AG08396 (cell line): ENCODE results near the gene S100A13.
"Not testable (repeated sequence)": the region's sequence is repeated elsewhere in the genome, so short reads cannot be mapped to it uniquely, and the experiment has no call there.

Experiments used
- DNase-seq: peaks from one replicate; pipeline ENCODE4 v3.0.0; 2012; ENCODE audit warnings: low spot score, mixed read lengths

S100A13 gene

DNA sequence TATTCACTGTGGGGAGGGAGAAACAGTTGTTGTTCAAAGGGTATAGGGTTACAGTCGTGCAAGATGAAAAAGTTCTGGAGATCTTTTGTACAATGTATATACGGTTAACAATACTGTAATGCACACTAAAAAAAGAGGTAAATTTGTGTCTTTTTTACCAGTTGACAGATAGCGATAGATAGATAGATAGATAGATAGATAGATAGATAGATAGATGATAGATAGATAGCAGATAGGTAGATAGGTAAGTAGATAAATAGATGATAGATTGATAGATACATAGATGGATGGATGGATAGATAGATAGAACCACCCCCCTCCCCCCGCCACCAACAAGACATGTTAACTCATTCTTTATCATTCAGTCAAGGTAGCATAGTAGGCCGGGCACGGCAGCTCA lies 24.6 kb downstream of the S100A13 start:
- DNase-seq = no peak

DNA sequence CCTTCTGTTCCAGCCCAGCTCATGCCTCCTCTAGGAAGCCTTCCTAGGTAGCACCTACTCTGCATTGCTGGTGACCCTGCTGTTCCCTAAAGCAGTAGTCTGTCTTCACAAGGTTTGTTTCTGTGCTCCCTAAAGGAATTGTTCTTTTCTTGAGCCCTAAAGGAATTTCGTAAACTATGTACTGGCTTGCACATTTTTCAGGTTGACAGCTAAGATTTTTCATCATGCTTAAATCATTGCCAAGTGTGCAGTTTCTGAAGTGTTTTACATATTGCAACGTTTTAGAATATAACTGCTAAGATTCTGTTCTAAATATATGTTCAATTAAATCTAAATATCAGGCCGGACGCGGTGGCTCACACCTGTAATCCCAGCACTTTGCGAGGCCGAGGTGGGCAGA lies 27.5 kb downstream of the S100A13 start:
- no peak for DNase-seq

DNA sequence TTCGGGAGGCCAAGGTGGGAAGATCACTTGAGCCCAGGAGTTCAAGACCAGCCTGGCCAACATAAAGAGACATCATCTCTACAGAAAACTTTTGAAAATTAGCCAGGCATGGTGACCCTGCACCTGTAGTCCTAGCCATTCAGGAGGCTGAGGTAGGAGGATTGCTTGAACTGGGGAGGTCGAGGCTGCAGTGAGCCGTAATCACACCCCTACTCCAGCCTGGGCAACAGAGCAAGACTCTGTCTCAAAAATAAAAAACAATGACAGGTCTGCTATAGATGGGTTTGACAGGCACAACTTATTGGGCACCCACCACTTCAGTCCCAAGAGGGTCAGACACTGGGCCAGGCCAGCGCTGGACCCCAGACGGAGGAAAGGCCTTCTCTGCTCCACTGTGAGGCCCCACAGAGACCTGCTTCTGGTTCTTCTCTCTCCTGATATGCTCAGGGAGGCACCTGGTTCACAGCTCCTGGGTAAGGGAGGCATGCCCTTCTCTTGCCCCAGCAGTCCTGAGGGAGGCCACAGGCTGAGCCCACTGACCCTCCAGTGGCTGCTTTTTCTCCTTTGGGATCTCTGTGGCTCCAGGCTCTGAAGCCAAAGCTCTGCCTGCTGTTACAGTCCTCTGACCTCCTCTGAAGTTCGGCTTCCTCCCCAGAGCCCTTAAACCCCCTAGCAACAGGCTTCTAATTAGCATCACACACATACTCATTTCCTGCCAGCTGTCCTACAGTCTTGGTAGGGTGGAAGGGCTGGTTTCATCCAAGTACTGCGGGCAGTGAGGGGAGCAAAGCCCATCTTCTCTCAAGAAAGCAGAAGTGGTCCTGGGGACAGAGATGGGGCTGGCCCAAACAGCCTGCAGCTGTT lies 28.8 kb downstream of the S100A13 start:
- no peak for DNase-seq

DNA sequence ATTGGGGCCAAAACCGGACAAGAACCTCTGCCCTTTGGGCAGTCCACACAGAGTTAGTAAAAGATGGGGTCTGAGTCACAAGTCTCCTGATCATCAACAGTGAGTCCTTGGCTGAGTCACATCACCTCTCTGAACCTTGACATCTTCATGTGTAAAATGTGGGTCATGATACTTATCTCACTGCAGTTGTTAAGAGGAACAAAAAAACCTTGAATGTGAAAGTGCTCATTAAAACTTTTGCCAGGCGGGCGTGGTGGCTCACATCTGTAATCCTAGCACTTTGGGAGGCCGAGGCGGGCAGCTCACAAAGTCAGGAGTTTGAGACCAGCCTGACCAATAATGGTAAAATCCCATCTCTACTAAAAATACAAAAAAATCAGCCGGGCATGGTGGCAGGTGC lies 30.1 kb downstream of the S100A13 start:
- peak; percentile 65 for DNase-seq

DNA sequence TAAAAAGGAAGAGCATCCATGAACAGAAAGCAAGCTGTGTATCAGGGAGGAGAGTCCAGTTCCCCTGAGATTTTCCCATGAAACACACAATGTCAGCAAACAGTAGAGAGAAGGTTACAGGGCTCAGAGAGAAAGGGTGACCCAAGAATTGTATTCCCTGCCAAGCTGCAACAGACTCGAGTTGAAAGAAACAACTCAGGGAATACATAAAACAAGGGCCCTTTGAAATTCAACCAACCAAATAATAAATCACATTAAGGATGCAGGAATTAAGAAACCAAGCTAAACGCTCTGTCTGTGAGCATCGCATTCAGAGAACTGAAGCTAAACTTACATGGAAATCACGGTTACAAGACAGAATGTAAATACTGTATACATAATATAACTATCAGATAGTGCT lies 34.6 kb downstream of the S100A13 start:
- DNase-seq = no peak

DNA sequence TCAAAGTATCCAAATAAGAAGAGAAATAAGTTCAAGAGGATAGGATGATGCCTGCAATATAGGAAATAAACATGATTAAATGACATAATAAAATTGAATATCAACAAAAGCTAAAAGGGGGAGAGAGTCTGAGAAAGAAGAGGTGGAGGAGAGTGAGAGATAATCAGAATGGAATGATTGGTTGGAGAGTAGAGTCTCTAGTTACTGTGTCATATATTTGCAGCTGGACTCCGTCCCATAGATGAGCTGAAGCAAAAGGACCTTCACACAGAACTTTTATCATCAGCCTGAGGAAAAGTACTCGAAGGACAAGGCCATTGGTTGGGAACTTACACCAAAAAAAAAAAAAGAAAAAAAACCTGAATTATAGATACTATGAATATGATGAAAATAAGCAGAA lies 38.8 kb downstream of the S100A13 start:
- DNase-seq = no peak

DNA sequence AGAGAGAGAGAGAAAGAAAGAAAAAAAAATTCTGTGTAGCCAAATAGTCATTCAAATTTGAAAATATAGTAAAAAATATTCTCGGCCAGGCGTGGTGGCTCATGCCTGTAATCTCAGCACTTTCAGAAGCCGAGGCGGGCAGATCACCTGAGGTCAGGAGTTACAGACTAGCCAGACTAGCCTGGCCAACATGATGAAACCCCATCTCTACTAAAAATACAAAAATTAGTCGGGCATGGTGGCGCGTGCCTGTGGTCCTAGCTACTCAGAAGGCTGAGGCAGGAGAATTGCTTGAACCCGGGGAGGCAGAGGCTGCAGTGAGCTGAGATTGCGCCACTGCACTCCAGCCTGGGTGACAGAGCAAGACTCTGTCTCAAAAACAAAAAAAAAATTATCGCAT lies 39.3 kb downstream of the S100A13 start:
- not testable (repeated sequence) for DNase-seq

DNA sequence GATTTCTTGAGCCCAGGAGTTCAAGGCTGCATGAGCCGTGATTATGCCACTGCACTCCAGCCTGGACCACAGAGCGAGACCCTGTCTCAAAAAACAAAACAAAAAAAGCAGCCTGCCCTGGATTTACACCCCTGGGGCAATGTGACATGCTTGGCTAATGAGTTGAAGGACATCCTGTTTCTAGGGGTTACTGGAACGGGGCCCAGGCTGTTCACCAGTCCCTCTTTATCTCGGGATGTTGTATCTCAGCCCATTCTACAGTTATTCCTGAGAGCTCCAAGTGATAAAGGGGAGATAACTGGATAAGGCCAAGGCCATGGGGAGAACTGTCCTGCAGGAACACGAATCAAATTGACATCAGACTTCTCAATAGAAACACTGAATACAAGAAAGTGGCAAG lies 40.0 kb downstream of the S100A13 start:
- no peak for DNase-seq

DNA sequence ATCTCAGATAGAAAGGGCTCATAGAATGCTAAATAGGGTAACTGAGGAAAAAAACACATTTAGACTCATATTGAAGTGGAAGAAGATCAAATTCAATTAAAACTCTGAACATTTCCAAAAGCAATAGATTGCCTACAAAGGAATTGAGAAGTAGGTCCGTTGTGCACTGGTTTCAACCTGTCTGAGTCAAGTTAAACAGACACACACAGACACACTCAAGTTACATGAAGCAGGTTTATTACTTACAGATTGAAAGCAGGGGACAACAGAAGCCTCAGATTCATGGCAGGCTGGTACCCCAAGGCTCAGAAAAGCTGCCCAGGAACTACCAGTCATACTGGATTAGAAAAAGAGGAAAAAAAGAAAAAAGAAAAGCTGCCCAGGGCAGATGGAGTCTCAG lies 41.0 kb downstream of the S100A13 start:
- DNase-seq = no peak

DNA sequence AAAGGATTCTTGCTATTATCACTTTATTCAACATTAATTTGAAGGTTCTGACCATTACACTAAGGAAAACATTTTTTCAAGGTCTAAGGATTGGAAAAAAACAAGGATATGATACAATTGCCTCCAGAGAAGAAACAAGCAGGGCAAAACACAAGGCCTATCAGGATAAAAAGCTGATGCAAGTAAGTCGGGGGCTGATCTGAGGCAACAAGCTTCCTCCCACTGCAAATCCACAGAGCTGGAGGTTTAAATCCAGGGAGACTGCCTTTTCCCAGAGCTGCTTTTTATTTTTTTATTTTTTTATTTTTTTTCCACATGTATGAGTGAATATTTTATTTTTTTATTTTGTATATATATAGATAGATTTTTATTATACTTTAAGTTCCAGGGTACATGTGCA lies 42.3 kb downstream of the S100A13 start:
- no peak for DNase-seq

DNA sequence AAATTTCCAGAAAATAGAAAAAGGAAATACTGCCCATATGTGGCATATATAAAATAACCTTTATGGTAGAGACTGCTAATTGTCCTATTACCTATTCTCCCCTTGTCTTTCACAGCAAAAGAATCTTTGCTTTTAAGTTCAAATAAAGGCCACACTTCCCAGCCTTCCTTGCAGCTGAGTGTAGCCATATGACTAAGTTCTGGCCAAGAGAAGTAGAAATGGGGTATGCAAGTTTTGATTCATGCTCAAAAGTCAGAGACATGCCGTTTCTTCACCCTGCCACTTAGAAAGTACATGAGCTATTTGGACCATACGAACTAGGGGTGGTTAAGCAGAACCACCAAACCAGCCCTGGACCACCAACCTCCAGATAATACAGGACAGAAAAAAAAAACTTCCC lies 43.3 kb downstream of the S100A13 start:
- no peak for DNase-seq

DNA sequence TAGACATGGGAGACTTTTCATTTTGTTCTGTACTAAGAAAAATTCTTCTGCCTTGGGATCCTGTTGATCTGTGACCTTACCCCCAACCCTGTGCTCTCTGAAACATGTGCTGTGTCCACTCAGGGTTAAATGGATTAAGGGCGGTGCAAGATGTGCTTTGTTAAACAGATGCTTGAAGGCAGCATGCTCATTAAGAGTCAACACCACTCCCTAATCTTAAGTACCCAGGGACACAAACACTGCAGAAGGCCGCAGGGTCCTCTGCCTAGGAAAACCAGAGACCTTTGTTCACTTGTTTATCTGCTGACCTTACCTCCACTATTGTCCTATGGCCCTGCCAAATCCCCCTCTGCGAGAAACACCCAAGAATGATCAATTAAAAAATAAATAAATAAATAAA lies 43.8 kb downstream of the S100A13 start:
- not testable (repeated sequence) for DNase-seq

DNA sequence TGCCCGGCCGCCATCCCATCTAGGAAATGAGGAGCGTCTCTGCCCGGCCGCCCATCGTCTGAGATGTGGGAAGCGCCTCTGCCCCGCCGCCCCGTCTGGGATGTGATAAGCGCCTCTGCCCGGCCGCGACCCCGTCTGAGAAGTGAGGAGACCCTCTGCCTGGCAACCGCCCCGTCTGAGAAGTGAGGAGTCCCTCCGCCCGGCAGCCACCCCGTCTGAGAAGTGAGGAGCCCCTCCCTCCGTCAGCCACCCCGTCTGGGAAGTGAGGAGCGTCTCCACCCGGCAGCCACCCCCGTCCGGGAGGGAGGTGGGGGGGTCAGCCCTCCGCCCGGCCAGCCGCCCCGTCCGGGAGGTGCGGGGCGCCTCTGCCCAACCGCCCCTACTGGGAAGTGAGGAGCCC lies 44.5 kb downstream of the S100A13 start:
- DNase-seq = not testable (repeated sequence)

DNA sequence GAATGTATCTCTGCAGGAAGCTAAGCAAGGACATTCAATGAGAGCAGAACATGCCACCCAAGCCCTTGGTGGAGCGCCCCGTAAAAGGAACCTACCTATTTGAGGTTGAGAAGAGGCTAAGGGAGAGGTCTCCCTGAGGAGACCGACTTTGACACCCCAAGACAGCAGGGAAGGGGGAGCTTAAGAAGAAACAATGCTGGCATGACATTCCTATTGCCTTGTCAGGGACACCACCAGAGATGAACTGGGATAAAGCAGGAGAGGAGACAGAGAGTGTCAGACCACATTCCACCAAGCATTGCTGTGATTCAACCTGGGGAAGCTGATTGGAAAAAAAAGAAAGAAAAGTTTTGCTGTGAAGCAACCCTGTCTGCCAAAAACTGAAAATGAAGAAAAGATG lies 48.4 kb downstream of the S100A13 start:
- no peak for DNase-seq

DNA sequence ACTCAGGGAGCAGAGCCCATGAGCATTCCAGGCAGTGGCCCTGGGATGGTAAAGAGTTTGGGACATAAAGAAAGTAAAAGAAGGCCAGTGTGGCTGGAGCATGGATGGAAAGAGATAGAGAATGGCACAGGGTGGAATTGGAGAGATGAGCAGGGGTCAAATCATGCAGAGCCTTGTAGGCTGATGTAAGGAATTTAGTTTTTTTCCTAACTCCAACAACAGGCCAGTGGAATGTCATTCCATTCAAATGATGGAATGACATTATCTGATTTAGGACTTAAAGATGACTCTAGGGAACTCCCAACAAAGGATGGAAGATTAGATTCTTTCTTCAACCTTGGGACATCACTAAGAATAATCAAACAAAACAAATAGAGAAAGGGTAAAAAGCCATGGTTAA lies 48.8 kb downstream of the S100A13 start:
- peak; percentile 45 for DNase-seq

DNA sequence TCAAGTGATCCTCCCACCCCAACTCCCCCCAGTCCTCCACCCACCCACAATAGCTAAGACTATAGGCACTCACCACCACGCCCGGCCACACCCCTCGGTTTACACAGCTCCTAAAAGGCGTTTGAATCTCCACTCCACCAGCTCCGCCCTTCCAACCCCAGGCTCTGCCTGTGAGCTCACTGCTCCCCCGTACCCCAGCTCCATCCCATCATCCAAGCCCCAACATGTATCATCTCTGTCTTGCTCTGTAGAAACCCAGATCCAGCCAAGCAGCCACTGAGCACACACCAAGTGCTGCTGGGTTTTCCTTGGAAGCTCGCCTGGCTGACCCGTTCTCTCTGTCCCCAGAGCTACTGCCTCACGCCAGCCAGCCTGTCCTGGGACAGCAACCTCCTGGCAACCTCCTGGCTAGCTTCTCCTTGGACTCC lies 49.7 kb downstream of the S100A13 start:
- no peak for DNase-seq

DNA sequence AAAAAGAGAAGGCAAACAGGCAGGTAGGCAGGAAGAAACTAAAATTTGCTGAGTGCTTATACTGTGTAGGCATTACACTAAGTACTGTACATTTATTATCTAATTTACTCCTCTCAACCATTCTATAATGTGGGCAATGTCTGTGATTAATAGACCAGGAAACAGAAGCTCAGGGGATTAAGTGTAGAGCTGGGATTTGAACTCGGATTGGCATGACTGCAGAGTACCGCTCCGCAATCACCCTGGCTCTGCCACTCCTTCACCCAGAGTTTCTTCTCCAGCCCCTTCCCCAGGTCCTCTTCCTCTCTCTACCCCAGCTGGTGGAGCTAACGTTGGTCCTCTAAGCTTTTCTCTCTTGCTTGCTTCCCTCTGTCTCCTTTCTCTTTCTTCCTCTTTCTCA lies 50.2 kb downstream of the S100A13 start:
- no peak for DNase-seq

DNA sequence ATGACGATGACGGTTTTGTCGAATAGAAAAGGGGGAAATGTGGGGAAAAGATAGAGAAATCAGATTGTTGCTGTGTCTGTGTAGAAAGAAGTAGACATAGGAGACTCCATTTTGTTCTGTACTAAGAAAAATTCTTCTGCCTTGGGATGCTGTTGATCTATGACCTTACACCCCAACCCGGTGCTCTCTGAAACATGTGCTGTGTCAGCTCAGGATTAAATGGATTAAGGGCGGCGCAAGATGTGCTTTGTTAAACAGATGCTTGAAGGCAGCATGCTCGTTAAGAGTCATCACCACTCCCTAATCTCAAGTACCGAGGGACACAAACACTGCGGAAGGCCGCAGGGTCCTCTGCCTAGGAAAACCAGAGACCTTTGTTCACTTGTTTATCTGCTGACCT lies 51.8 kb downstream of the S100A13 start:
- DNase-seq = not testable (repeated sequence)

DNA sequence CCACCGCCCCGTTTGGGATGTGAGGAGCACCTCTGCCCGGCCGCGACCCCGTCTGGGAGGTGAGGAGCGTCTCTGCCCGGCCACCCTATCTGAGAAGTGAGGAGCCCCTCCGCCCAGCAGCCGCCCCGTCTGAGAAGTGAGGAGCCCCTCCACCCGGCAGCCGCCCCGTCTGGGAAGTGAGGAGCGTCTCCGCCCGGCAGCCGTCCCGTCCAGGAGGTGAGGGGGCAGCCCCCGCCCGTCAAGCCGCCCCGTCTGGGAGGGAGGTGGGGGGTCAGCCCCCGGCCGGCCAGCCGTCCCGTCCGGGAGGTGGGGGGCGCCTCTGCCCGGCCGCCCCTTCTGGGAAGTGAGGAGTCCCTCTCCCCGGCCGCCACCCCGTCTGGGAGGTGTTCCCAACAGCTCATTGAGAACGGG lies 52.2 kb downstream of the S100A13 start:
- DNase-seq = not testable (repeated sequence)

DNA sequence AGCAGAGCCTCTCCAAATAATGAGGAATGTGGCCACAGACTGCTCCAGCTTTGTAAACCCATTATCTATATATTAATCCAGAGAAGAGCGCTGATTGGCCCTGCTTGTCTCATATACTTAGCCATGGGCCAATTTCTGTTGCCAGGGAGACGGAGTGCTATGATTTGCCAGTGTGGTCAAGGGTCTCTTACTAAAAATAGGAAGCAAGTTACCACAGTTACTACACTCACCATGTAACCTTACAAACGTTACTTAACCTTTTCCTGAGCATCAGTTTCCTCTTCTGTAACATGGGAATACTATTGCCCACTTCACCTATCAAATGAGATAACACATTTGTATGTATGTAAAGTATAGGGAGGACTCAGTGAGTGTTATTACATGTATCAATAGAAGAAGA lies 54.0 kb downstream of the S100A13 start:
- DNase-seq = no peak

DNA sequence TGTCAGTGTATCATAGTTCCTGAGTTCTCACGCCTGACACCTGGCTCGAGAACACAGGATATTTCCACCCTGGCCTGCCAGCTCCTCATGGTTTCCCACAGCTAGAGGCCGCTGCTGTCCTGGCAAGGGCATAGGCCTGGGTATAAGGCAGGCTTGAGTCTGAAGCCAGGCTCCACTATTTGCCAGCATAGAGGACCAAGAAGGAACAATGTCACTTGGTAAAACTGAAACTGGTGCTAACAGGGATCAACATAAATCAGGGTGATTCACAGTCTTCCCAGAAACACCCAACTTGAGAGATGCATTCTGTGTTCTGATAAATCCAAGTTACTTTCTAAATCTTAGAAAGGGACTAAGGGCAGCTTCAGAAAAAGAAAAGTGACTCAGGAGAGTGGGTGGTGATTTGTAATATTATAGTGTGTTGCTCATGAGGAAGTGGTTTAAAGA lies 54.7 kb downstream of the S100A13 start:
- peak; percentile 84 for DNase-seq

DNA sequence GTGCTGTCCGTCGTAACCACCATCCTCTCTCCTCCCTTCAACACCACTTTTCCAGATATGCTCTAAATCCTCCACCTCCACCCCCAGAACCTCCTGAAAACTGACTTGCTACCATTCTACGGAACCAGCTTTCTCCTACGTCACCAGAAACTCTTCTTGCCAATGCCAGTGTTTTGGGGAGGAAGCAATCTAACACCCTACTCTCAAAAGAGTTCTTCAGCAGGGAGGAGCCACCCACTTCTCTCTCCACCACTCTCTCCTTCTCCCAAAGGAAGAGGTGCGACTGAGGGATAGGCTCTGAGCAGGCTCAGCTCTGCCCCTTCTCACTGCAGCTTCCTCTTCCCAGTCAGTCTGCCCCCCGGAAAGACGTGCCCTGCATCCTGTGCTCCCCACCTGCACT lies 55.6 kb downstream of the S100A13 start:
- DNase-seq = no peak

DNA sequence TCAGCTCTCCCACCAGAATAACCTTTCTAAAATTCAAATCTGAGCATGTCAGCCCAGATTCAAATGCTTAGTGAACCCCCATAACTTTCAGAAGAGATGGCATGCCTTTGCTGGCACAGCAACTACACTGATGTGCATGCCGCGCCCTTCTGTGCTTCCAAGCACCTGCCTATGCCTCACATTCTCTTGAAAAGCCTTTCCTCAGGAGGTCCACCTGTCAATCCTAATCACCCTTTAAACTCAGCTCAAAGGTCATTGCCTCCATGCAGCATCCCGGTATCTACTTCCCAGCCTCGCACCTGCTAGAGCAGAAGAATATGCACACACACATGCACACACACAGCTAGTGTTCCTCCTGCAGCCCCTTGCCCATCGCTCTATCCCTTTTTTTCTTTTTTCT lies 56.4 kb downstream of the S100A13 start:
- no peak for DNase-seq

DNA sequence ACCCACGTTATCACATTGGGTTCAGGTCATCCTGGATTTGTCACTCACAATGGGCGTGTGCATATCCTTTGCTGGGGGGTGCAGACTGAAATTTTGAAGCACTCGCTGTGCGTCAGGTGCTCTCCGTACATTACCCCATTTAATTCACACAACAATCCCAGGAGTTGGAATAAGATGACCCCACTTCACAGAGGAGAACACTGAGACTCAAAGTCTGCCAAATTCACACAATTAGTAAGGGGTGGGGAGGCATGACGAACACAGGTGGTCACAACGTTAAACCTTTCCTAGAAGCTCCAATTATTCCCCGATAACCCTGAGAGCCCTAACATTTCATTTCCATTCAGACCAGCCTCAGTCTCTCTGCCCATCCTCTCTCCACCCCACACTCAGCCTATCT lies 57.8 kb downstream of the S100A13 start:
- DNase-seq = no peak
